ENCODE measurements around the gene LENG8.
"Not testable (repeated sequence)": the region's sequence is repeated elsewhere in the genome, so short reads cannot be mapped to it uniquely, and the experiment has no call there.

Gene LENG8

GRCh38 chr19:54485851-54486250, 36.9 kb downstream of the LENG8 start:
- DNase-seq, result no peak

GRCh38 chr19:54489341-54489740, 40.3 kb downstream of the LENG8 start:
- no peak for DNase-seq

- DNase-seq, result no peak
Observed at GRCh38 chr19:54489766-54490165, 40.8 kb downstream of the LENG8 start.

- no peak for DNase-seq
Observed at GRCh38 chr19:54492568-54492967, 43.6 kb downstream of the LENG8 start.

- DNase-seq, result not testable (repeated sequence)
Observed at GRCh38 chr19:54493056-54493455, 44.1 kb downstream of the LENG8 start.

- DNase-seq, result no peak
Observed at GRCh38 chr19:54493967-54494585, 45.1 kb downstream of the LENG8 start.

- DNase-seq, result not testable (repeated sequence)
Observed at GRCh38 chr19:54495284-54495683, 46.3 kb downstream of the LENG8 start.

- not testable (repeated sequence) for DNase-seq
Observed at GRCh38 chr19:54497747-54498450, 48.9 kb downstream of the LENG8 start.

- not testable (repeated sequence) for DNase-seq
Observed at GRCh38 chr19:54498451-54498772, 49.4 kb downstream of the LENG8 start.

GRCh38 chr19:54502518-54503048, 53.6 kb downstream of the LENG8 start, which contains the start of gene LAIR2:
Gene LAIR2 (plus strand): TSS chr19:54502831. CDS start chr19:54502919, 88 bp downstream.
- DNase-seq, result no peak

GRCh38 chr19:54505542-54505941, 56.5 kb downstream of the LENG8 start:
- not testable (repeated sequence) for DNase-seq

- DNase-seq, result no peak
Observed at GRCh38 chr19:54506079-54506478, 57.1 kb downstream of the LENG8 start.

- DNase-seq, result not testable (repeated sequence)
Observed at GRCh38 chr19:54507038-54507717, 58.2 kb downstream of the LENG8 start.

GRCh38 chr19:54507824-54508223, 58.8 kb downstream of the LENG8 start:
- no peak for DNase-seq

- DNase-seq, result not testable (repeated sequence)
Observed at GRCh38 chr19:54508487-54508886, 59.5 kb downstream of the LENG8 start.

GRCh38 chr19:54509200-54509940, 60.4 kb downstream of the LENG8 start:
- DNase-seq, result not testable (repeated sequence)

Measured in stimulated activated CD4-positive, alpha-beta T cell treated with anti-CD3 and anti-CD28 coated beads, Interleukin-1b, Interleukin-23, amount 100 ng/mL, for 48 hours (primary cell).